8988T (cell line): Measurements from ENCODE around the gene CAMP.
"Not testable (repeated sequence)": the region's sequence is repeated elsewhere in the genome, so short reads cannot be mapped to it uniquely, and the experiment has no call there.

Experiments used
- DNase-seq: peaks from one replicate; pipeline ENCODE4 v3.0.0; 2011

CAMP gene, protein sequence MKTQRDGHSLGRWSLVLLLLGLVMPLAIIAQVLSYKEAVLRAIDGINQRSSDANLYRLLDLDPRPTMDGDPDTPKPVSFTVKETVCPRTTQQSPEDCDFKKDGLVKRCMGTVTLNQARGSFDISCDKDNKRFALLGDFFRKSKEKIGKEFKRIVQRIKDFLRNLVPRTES

DNA sequence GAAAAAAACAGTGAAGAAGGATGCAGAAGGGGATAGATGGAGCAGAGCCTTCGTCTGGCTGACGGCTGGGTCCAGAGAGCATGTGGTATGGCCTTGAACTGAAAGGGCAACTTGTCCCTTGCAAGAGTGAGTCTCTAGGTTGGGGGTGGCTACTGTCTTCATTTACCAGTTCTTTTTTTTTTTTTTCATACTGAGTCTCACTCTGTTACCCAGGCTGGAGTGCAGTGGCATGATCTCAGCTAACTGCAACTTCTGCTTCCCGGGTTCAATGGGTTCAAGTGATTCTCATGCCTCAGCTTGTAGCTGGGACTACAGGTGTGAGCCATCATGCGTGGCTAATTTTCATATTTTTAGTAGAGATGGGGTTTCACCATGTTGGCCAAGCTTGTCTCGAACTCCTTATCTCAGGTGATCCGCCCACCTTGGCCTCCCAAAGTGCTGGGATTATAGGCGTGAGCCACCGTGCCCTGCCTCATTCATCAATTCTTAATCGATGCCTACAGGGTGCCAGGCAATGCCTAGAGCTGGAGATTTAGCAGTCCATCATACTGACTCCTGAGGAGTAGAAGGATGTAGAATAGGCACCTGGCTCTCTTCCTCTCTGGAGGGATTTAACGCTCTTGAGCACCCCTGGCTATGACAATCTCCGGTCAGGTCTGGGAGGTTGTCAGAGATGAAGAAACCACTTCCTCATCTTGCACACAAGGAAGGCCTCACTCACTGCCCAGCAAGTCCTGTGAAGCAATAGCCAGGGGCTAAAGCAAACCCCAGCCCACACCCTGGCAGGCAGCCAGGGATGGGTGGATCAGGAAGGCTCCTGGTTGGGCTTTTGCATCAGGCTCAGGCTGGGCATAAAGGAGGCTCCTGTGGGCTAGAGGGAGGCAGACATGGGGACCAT is at the start of gene CAMP:
TSS of gene CAMP (plus strand) at position 880 of the 898 bp plus-strand sequence. CDS start at position 897, 17 bp downstream.
- DNase-seq = no peak

DNA sequence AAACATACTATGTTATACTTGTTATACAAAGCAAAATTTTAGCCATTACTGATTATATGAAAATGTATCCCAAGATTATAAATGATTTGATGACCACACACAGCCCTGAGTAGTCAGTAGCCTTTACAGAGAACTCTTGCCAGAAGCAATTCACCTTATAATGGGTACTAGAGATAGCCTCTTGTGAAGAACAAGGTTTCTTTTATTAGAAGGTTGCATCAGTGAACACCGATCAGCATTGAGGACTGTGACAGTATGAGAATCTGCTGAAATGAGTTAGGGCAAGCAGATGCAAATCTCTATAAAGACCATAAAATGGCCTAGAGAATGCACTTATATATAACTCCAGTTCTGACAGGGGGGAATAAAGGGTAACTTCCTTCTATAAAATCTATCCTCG is 45.2 kb upstream of the CAMP start:
- no peak for DNase-seq

DNA sequence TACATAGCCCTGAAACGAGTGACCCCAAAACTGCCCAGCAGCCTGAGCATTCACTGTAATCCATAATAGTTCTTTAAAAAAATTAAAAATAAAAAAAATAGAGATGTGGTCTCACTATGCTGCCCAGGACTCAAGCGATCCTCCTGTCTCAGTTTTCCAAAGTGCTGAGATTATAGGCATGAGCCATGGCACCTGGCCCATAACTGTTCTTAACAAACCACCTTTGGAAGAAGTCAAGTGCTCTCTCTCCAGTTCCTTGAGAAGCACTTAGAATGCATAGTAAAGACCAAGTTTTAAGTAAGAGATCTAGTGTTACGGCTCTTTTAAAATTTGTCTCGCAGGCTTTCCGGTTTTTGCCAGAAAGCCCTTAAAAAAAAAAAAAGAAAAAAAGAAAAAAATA is 43.3 kb upstream of the CAMP start:
- no peak for DNase-seq

DNA sequence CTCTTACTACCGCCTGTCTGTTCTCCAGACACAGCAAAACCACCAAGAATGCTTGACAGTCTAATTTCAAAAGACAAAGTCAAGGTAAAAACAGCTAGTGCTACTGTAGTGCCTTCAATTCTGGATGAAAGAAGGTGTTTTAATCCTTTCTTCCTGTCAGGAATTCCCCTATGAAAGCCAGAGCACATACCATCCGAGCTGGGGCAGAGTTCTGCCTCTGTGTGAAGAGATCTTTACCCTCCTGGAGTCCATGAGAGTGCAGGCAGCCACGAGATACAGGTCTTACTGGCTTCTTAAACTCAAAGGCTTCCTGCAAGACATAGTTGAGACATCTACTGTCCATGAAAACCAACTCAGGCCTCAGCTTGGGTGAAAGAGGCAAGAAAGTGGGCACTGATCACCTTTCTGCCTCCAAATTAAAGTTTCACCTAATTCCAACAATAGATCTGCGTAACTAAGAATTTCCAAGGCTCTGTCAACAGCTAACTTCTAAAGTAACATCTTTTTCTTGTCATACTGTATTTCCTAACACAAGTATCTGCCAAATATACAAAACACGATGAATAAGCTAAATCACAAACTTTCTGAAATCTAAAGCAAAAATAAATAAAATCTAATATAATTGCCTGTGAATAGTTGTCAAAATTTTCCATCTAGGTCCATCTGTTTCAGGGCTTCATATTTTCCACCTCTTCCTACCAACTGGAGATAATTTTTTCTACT is 42.6 kb upstream of the CAMP start:
- DNase-seq = no peak

DNA sequence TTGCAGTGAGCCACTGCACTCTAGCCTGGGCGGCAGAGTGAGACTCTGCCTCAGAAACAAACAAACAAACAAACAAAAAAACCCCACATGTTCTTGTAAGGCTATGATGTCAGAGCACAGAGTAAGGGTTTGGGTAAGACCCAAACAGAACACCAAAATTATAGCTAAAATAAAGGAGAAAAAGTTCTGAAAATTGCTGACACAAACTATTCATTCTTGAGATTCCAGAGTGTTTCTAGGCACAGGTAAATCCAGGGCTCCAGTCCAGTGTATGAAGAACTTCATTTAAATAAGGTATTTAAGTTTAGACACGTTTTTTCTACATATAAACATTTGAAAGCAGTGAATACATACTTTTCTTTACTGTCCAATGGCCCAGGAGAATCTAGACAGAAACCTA is 39.0 kb upstream of the CAMP start:
- no peak for DNase-seq

DNA sequence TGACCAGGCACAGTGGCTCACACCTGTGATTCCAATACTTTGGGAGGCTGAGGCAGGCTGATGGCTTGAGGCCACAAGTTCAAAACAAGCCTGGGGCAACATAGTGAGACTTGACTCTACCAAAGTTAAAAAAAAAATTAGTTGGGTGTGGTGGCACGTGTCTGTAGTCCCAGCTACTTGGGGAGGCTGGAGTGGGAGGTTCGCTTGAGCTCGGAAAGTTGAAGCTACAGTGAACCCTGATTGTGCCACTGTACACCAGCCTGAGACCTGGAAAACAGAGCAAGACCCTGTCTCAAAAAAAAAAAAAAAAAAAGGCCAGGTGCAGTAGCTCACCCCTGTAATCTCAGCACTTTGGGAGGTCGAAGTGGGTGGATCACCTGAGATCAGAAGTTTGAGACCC is 38.2 kb upstream of the CAMP start:
- no peak for DNase-seq

DNA sequence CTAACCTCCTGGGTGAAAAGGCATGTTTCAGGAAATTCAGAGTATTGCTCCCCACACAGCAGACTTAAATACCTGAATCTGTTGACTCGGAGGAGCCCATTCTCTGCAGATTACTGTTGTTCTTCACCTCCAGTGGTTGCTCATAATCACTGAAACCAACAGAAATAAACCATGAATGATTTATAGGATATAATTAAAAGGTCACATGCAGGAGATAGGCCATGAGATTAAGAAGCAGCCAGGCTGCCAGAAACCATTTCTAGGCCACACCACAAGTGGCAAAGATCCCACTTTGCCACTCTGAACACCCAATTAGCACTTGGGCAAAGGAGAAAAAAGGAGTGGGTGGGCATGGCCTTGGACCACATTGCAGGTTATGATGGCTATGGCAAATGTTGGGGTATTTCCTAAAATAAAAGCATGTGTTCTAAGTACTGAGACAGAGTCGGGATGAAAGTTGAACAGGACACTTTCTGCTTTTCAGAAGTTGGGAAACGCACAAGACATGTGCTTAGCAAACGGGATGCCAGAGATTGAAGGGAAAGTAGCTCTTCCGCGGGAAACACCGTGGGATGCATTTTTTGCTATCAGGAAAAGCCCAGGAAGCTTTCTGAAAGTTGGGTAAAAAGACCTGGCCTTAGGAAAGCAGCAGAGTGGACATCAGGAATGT is 36.5 kb upstream of the CAMP start:
- no peak for DNase-seq

DNA sequence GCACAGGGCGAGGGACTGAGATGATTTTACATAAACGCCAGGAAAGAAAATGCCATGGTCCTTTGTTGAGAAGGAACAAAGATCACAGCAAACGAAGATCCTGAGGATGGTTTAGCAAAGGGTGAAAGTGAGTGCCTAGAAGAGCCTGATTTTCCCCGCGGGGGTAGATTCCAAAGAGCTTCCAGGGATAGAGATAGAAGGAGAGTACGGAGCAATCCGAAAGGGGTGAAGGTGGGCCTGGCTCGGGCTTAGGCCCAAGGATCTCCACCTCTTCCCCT is 36.1 kb upstream of the CAMP start:
- DNase-seq = no peak

DNA sequence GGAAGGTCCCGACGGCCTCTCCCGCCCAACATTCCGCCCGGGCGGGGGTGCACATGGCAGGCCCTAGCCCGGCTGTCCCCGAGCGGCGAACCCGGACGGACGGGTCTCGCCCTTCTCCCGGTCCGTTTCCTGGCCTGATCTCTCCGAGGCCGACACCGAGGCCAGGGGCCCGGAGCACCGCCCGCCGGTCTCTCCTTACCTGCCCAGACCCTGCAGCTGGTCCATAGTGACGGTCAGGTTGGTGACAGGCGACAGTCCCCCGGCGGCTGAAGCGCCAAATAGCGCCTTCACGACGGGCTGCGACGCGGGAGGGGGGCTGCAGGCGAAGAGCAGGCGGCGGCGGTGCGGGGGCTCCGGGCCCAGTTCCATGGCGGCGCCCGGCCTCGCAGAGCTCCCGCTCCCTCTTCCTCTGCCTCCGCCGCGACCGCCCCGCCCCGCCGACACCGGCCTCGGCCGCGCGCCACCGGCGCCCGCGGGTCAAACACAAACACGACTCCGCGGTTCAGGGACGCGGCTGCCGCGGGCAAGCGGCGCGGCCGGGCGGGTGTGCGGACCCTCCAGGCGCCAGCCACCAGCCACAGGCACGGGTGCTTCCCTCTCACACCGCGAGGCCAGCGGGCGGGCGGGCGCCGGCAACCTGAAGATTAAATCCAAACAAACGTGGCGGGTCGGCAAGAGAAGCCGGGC is 35.6 kb upstream of the CAMP start:
- DNase-seq = no peak

DNA sequence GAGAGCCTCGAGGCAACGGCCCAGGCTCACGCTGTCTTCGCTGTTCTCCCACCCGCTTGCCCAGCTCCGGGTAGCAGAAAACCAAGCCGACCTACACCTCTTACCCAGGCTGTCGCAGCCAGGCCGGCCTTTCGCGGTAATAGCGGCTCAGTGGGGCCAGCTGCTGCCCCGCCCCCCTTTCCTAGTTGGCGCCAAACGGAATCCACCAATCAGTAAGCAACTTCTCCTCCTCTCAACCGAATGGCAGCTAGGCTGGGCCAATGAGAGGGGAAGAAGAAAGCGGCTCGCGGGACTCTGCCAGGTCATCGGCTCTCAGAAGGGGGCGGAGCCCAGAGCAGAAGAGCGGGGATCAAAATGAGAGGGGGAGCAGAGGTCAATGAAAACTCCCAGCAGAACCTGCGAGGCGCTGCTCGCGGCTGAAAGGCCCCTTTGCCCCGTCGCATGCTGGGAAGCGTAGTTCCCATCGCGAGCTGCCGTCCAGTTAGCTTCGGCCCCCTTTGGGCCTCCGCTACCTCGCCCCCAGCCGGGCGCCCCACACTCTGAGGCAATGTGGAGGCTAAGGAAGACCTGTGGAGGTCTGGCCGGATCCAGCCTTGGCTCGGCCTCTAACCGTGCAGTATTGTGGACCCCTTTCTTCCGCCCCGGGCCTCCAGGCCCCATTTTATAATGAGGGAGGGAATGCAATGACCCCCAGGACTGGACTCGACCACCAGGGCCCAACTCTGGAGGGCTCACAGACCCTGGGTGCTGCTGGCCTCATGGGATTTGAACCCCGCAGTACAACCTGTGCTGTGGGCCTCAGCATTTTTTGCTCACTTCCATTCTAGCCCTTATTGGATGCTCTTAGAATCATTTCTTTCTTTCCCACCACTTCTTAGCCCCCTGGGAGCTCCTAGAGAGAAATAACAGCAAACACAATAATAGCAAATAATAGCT is 34.8 kb upstream of the CAMP start, which contains the start of gene CDC25A:
TSS of gene CDC25A (minus strand) at position 152 of the 936 bp plus-strand sequence. CDS start 470 bp downstream, outside the sequence.
- peak; percentile 90 for DNase-seq

DNA sequence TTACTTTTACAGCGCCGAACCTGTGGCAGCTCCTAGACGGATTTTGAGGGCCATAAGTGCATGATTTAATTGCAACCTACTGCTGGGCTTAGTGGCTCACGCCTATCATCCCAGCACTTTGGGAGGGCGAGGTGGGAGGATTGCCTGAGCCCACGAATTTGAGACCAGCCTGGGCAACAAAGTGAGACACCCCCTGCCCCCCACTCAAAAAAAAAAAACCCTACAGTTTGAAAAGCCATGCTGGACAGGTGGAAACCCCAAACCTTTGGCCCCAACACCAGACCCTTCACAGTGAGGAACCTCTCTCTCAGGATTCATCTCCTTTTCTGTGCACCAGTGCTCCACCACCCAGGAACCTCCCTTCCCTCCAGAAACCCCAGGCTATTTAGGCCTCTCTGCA is 34.0 kb upstream of the CAMP start:
- no peak for DNase-seq

DNA sequence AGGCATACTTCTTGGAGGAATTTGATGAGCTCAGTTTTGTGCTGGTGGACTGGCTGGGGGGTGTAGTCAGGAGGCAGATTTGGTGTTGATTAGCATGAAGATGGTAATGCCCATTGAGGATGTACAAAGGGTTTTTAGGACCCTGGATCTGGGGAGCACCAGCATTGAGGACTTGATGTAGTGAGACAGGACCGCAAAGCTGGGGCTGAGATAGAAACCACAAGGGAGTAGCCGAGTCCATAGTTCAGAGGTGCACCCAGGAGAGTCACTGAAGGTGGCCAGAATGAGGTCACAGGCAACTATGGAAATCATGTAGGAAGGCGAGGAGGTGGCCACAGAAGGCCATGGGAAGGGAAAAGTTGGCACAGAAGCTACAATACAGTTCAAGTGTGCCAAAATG is 32.4 kb upstream of the CAMP start:
- DNase-seq = no peak

DNA sequence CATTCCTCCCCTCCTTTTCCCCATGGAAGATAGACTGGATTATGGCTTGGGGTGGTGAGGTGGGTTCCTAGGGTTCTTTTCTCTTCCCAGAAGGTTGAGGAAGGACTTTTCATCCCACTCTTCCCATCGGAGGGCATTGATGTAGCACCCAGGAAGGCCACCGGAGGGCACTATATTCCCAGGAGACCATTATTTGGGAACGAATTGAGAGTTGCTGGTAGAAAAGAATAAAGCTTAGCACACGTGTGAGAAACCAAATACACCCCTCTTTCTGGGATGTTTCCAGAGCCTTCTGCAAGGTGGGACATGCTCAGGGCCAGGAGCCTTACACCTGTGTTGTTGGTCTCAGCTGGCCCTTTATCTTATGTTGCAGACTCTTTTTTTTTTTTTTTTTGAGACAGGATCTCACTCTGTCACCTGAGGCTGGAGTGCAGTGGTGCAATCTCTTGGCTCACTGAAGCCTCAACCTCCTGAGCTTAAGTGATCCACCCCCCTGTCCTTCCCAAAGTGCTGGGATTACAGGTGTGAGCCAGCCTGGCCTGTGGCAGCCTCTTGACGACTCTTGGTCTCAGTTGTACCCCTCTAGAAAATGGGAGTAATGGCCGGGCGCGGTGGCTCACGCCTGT is 28.7 kb upstream of the CAMP start:
- DNase-seq = peak; percentile 82

DNA sequence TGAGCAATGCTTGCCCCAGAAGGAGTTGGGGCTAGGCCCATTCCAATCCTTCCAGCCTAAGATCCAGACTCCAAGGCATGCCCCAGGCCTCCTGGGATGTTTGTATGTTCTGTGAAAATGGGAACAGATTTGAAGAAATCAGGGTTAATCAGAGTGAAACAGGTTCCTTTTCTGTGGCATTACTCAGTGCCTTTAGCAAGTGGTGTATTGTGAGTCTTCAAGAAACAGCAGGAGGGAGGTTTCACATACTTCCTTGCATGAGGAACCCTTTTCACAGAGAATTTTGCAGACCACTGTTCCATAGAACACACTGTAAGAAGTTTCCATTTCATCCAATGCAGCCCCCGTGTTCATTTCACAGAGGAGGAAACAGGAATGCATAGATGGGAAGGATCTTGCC is 26.7 kb upstream of the CAMP start:
- DNase-seq = no peak

DNA sequence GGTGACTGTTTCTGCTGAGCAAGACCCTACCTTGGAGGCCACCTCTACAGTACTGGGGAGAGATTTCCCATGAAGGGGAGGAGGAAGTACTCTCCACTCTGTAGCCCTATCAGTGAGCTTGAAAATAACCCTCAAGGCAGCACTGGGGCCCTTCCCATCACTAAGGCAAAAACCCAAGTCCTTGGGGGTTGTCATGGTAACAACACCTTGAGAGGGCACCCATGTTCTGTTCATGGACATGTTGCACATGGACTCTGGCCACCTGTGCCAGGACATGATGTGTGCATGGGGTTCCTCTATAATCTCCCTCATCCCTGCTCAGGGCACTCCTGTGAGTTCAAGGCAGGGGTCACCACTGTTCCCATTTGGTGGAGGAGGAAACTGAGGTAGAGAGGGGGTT is 24.2 kb upstream of the CAMP start:
- DNase-seq = no peak

DNA sequence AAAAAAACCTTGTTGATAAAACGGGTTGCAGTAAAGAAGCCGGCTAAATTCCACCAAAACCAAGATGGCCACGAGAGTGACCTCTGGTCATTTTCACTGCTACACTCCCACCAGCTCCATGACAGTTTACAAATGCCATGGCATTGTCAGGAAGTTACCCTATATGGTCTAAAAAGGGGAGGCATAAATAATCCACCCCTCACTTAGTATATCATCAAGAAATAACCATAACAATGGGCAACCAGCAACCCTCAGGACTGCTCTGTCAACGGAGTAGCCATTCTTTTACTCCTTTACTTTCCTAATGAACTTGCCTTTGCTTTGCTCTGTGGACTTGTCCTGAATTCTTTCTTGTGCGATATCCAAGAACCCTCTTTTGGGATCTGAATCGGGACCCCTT is 20.7 kb upstream of the CAMP start:
- no peak for DNase-seq

DNA sequence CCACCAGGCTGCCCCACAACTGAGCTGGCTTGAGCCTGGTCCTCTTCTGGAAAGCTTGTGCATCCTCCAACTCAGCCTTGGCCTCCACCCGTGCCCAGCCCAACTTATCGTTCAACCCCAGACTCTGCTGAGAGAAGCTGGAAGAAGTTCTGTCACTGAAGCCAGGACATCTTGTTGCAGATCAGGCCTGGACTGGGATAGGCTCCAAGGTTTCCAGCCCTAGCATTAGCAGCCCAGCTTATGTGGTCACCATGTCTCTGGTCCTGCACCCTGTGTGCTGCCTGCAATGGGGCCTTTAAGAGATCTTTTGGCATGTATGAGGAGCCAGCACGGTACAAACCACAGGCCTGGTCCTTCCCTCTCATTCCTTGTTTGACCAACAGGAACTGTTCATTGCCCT is 15.2 kb upstream of the CAMP start:
- no peak for DNase-seq

DNA sequence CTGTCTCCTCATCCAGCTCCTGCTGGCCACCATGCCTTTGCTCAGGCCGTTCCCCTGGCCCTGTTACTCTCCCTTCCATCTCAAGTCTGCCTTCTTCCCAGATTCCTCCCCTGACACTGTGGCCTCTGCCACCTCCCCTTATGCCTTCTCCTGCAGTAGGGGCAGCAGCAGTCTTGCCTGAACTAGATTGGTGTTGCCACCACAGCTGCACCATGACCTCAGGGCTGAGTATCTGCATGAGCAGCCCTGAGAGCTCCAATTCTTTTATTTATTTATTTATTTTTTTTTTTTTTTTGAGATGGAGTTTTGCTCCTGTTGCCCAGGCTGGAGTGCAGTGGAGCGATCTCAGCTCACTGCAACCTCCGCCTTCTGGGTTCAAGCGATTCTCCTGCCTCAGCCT is 13.8 kb upstream of the CAMP start:
- no peak for DNase-seq

DNA sequence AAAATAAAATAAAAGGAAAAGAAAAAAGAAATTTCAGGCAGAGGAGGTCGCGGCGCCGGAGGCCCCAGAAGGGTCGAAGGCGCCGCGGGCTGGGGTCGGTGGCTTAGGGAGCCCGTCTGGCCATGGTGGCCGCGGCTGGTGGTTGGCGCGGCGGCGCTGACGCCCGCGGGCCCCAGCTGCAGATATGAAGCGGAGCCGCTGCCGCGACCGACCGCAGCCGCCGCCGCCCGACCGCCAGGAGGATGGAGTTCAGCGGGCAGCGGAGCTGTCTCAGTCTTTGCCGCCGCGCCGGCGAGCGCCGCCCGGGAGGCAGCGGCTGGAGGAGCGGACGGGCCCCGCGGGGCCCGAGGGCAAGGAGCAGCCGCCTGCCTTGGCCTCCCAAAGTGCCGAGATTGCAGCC is 12.8 kb upstream of the CAMP start:
- not testable (repeated sequence) for DNase-seq

DNA sequence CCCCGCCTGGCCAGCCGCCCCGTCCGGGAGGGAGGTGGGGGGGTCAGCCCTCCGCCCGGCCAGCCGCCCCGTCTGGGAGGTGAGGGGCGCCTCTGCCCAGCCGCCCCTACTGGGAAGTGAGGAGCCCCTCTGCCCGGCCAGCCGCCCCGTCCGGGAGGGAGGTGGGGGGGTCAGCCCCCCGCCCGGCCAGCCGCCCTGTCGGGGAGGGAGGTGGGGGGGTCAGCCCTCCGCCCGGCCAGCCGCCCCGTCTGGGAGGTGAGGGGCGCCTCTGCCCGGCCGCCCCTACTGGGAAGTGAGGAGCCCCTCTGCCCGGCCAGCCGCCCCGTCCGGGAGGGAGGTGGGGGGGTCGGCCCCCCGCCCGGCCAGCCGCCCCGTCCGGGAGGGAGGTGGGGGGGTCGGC is 11.5 kb upstream of the CAMP start:
- not testable (repeated sequence) for DNase-seq

DNA sequence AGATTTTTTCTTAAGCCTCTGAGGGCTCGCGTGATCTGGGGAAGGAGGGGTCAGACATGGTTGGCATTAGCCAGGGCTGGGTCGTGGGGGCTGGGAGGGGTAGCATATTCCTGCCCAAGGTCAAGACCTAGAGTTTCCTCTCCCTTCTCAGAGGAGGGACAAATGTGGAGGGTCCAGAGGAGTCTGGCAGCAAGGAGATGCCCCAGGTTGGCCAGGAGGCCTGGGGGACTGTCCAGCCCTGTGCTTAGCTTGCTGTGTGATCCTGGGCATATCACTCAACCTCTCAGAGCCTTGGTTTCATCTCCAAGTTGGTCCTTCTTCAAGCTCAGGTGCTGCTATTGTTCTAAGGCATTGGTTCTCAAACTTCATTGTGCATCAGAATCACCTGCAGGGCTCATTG is 9.1 kb upstream of the CAMP start:
- no peak for DNase-seq
